HCT116 (cell line): ENCODE measurements around the gene CYP24A1.

Experiments used
- CTCF ChIP-seq, 3 experiments: fragments of 200-600 bp in 1 of 3; sonication (generic) in 1 of 3; IDR thresholded peaks in 2 of 3; conservative IDR thresholded peaks in 1 of 3; 2 replicates each; pipeline ENCODE4 v1.5.1; 2012 to 2017; ENCODE audit warnings: low read depth in 2 of 3, low read length in 2 of 3, antibody characterized with exemption in 1 of 3, borderline replicate concordance in 1 of 3, control low read depth in 1 of 3, mild to moderate bottlenecking in 1 of 3, mixed read lengths in 1 of 3, mixed run types in 1 of 3, moderate library complexity in 1 of 3; ENCODE audit not compliant: insufficient read depth in 1 of 3
- ELF1 ChIP-seq: IDR thresholded peaks from 2 replicates; pipeline ENCODE4 v1.6.1; 2012; ENCODE audit warnings: low read depth, borderline replicate concordance
- MAX ChIP-seq: IDR thresholded peaks from 2 replicates; pipeline ENCODE4 v1.6.1; 2012

DNA sequence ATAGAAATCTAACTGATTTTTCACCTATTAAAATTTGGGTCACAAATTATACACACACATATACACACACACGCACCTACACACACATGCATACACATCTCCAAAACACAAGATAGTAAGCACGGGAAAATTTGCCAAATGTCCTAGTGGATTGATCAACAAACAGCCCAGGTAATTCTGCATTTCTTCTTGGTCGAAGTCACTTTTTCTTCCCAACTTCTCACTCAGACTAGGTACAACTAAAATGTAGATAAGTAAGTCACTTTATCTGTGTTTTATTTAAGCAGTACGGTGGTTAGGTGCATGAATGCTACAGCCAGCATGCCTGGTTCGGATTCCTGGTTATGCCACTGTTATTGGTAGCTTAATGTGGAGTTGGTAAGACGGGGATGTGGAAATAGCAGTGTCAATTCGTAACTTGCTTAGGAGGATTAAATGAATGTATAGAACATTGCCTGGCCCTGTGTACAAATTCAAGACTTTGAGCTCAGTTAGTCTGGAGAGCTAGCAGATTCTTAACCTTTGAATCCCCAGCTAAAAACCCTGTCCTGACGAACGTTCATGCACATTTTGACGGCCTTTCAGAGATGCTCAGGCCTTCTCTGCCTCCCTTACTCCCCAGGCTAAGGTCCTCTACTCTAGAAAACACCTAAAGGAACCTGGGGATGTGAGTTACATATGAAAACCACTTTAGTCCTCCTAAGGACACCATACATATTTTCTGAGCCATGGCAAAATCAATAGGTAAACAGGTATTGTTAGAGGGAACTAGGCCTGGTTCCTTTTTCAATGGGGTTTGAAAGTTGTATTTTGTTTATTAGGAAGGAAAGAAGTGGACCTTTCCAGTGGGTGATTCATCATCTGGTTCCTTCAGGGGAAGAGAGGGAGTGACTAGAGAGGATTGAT, 50.9 kb downstream of the CYP24A1 start:
- TF ChIP-seq MAX (no peak), ELF1 (no peak), CTCF (IDR thresholded peaks at IDR 0.05 in 2 of 3, conservative IDR thresholded peaks at IDR 0.05 in 1 of 3; ENCODE audit: borderline replicate concordance in 1 of 3, insufficient read depth in 1 of 3, low read depth in 2 of 3, low read length in 2 of 3) (no peak)
